ENCODE data around the gene SCN1B.

SCN1B gene

DNA sequence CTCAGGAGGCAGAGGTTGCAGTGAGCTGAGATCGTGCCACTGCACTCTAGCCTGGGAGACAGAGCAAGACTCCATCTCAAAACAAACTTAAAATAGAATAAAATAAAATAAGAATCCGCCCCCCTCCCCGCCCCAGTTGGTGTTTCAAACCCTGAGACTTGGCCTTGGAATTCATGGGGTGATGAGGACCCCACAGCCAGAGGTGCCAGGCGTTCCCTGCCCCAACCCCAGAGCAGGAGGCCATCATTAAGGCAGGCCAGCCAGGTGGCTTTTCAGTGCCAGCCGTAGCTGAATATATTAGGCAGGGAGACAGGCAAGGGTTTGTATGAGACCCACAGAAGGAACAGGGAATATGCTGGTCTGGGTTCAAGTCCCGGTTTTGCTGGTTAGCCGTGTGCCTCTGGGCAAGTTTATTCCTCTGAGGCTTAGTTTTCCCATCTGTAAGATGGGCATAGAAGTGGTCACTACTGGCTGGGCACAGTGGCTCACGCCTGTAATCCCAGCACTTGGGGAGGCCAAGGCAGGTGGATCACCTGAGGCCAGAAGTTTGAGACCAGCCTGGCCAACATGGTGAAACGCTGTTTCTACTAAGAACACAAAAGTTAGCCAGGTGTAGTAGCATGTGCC, 23.5 kb downstream of the SCN1B start:
- DNase-seq (ENCODE audit: low read depth), result no peak

DNA sequence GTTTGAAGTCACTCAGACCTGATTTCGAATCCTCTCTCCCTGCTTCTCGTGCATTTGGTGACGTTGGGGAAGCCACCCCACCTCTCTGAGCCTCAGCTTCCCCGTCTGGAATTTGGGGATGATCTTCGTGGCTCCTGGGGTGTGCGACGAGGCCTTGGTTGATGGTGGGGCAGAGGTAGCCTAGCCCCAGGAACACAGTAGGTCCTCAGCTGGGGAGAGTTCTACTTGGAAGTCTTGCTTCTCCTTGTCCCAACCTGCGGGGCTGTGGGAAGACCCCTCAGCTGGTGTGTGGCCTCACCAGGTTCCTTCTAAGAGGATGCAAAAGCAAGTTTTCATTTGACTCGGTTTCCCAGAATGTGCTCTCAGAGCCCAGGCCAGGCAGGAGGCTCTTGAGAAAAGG, 24.4 kb downstream of the SCN1B start:
- no peak for DNase-seq (ENCODE audit: low read depth)

DNA sequence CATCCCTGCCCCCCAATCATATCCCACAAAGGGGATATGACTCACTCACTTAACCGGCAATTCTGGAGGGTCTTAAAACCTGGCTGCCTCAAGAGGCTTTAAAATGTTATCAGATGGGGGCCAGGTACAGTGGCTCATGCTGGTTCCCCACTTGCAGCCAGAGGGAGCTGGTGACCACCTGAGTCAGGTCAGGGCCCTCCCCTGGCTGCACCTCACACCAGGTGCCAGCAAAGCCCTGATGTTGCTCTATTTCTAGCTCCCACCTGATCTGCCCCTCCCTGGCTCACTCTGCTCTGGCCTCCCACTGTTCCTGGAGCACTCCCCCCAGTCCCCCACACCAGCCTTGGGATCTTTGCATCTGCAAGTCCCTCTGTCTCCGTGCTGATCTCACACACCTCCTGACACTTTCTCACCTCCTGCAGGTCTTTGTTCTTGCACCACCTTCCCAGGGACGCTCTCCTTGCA, 25.5 kb downstream of the SCN1B start:
- DNase-seq (ENCODE audit: low read depth), result no peak

DNA sequence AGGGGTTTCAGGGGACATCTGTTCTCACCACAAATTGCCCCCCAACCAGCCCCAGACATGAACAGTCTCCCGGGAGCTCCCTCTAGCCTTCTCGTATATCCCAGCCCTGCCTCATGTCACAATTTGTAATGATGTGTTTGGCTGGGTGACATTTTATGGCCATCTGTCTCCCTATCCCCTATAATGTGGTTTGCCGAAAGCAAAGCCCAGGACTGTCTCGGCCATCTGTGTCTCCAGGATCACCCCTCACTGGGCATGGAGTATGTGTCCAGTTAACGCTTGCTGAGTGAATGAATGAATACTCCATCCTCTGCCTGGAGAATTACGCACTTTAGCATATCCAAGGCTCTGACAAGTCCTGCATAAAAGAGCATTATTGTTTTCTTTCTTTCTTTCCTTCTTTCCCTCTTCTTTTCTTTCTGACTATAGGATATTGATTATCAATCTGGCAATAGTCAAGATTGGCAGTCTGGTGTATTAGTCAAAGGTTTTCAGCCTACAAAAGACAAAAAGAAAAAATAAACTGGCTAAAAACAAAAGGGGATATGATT, 26.3 kb downstream of the SCN1B start:
- no peak for DNase-seq (ENCODE audit: low read depth)

DNA sequence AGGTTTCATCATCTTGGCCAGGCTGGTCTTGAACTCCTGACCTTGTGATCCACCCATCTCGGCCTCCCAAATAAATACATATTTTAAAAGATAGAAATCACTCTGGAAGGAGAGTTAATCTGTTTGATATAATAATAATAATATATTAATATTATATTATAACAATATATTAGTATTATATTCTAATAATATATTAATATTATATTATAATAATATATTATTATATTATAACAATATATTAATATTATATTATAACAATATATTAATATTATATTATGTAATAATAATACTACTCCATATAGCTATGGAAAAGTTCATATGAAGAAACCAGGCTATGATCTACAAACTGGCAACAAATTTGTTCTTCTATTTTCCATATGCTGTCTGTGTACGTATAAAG, 28.1 kb downstream of the SCN1B start:
- DNase-seq (ENCODE audit: low read depth), result no peak

DNA sequence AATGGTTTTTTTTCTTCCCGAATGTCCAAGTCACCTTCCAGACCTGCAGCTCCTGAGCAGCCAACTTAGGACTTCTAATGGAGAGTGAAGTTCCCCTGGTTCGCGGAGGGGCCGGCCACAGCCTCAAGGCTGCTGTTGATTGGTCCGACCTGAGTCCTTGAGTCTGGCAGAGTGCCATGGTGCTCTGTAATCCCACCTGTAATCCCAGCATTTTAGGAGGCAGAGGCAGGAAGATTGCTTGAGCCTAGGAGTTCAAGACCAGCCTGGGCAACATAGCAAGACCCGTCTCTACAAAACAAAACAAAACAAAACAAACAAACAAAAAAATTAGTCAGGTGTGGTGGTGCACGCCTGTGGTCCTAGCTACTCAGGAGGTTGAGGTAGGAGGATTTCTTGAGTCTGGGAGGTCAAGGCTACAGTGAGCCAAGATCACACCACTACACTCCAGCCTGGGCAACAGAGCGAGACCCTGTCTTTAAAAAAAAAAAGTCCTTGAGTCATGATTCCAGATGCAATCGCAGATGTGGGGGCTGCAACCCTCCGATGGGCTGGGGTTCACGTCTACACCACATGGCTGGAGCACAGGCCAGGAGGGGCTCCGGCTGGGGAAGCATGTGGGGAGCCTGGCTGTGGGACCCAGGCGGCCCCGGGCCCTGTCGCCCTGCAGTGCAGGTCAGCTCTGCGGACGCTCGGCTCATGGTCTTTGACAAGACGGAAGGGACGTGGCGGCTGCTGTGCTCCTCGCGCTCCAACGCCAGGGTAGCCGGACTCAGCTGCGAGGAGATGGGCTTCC, 28.9 kb downstream of the SCN1B start:
- DNase-seq (ENCODE audit: low read depth), result no peak

DNA sequence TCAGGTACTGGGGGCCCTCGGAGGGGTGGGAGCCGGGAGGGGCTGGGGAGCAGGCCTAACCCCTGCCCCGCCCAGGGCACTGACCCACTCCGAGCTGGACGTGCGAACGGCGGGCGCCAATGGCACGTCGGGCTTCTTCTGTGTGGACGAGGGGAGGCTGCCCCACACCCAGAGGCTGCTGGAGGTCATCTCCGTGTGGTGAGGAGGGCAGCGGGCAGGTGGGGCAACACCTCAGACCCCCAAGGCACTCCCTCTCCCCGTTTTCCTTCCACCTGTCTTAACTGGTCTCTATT, 29.5 kb downstream of the SCN1B start:
- DNase-seq (ENCODE audit: low read depth), result no peak

DNA sequence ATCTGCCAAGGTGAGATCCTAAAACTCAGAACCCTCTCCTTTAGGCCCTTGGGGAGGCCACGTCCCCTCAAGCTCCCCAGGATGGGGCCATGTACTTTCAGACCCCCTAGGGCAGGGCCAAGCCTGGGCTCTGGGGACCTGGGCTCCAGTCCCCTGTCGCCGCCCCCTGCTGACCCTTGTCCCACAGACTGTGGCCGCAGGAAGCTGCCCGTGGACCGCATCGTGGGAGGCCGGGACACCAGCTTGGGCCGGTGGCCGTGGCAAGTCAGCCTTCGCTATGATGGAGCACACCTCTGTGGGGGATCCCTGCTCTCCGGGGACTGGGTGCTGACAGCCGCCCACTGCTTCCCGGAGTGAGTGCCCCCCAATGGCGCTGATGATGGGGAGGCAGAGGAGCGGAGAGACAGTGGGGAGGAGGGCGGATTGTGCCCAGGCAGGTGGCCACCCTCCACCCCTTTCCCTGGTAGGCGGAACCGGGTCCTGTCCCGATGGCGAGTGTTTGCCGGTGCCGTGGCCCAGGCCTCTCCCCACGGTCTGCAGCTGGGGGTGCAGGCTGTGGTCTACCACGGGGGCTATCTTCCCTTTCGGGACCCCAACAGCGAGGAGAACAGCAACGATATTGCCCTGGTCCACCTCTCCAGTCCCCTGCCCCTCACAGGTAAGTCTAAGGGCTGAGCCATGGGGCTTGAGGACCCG, 30.0 kb downstream of the SCN1B start:
- no peak for DNase-seq (ENCODE audit: low read depth)

DNA sequence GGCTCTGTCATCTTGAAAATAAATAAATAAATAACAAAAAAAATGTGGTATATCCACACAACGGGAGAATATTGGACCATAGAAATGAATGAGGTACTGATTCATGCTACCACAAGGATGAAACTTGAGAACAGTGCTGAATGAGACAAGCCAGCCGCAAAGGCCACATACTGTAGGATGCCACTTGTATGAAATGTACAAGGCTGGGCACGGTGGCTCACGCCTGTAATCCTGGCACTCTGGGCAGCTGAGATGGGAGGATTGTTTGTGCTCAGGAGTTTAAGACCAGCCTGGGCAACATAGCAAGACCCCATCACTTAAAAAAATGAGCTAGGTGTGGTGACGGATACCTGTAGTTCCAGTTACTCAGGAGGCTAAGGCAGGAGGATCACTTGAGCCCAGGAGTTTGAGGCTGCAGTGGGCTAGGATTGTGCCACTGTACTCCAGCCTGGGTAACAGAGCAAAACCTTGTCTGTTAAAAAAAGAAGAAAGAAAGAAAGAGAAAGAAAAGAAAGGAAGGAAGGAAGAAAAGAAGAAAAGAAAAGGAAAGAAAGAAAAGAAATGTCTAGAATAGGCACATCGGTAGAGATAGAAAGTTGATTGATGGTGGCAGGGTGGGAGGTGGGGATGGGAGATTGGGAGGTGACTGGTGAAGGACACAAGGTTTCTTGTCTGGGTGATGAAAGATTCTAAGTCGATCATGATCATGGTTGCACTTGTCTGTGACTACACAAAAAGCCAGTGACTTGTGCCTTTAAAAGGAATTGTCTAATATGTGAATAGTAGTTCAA, 31.5 kb downstream of the SCN1B start:
- DNase-seq (ENCODE audit: low read depth), result no peak

GRCh38 chr19:35062942-35063341, 32.7 kb downstream of the SCN1B start:
- no peak for DNase-seq (ENCODE audit: low read depth)

DNA sequence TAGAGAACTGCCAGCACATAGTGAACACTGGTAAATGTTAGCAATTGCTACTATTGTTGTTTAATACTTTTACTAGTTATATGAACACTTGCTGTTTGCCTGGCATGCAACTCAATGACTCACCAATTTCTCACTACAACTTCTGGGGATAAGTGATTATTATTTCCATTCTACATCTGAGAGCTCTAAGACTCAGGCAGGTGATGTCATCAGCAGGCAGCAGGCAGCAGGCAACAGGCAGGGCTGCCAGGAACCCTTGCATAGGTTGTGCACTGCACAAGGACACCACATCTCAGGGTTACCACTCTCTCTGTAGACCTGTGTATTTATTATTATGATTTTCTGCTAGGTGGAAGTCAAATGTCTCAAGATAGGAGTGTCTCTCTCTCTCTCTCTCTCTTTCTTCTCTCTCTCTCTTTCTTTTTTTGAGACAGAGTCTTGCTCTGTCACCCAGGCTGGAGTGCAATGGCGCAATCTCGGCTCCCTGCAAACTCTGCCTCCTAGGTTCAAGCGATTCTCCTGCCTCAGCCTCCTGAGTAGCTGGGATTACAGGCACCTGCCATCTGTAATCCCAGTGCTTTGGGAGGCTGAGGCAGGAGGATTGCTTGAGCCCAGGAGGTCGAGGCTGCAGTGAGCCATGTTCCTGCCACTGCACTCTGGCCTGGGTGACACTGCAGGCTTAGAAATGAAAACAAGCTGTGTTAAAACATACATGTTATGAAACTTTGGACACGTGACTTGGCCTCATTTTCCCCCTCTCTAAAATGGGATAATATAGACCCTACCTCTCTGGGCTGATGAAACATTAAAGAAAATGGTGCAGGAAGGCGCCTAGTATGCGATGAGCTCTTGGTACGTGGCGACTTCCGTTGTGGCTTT, 33.9 kb downstream of the SCN1B start:
- no peak for DNase-seq (ENCODE audit: low read depth)

GRCh38 chr19:35065574-35065973, 35.3 kb downstream of the SCN1B start:
- DNase-seq (ENCODE audit: low read depth), result no peak

DNA sequence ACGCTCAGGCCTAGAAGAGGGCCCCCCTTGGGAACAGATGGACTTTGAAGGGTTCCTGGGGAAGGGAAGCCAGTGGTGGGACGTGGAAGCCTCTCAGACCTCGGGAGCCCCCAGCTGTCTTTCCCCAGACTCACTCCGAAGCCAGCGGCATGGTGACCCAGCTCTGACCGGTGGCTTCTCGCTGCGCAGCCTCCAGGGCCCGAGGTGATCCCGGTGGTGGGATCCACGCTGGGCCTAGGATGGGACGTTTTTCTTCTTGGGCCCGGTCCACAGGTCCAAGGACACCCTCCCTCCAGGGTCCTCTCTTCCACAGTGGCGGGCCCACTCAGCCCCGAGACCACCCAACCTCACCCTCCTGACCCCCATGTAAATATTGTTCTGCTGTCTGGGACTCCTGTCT, 35.9 kb downstream of the SCN1B start:
- DNase-seq (ENCODE audit: low read depth), result no peak

DNA sequence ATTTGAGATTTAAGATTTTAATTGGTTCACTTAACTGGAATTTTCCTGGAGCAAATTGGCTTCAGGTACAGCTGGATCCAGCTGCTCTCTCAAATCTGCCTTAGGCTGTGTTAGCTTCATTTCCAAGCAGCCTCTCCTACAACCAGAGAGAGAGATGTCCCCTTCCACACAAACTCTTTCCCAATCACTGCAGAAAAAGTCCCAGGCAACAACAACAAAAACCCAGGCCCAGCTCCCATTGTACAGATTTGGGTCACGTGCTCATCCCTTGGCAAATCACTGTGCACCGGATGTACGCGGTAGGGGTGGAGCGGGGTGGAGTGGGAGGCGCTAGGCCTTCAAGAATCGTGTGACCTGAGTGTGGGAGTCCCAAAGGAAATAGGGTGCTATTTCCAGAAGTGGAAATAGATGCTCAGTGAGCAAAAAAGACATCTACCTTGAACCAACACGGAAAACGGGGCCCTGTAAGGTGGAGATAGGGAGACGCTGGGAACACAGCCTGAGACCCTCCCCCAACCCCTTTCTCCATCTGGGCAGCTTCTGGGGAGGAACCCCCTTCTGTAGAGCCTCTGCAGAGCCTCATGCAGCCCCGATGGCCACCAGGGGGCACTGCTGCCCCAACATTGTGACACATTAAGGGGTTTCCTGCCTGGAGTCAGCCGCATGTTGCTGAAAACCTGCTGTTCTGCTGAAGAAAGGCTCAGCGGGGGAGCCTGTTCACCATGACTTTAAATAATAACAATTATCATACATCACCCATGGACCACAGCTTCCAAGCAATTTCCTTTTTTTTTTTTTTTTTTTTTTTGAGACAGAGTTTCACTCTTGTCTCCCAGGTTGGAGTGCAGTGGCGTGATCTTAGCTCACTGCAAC, 36.7 kb downstream of the SCN1B start:
- DNase-seq (ENCODE audit: low read depth), result peak; percentile 78

DNA sequence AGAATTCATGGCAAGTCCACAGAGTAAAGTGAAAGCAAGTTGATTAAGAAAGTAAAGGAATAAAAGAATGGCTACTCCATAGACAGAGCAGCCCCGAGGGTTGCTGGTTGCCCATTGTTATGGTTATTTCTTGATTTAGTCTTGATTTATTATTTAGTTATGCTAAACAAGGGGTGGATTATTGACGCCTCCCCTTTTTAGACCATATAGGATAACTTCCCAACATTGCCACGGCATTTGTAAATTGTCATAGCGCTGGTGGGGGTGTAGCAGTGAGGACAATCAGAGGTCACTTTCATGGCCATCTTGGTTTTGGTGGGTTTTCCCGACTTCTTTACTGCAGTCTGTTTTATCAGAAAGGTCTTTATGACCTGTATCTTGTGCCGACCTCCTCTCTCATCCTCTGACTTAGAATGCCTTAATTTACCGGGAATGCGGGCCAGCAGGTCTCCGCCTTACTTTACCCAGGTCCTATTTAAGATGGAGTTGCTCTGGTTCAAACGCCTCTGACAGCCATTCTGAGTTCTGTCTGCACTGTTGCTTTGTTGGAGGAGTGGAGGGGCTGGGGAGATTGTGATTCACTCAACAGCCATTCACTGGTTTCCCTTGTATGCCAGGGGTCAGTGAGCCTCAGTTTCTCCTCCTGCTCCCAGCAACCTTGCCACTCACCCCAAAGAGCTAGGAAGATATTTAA, 38.8 kb downstream of the SCN1B start:
- DNase-seq (ENCODE audit: low read depth), result no peak

GRCh38 chr19:35069696-35070095, 39.4 kb downstream of the SCN1B start:
- no peak for DNase-seq (ENCODE audit: low read depth)

GRCh38 chr19:35070471-35070870, 40.2 kb downstream of the SCN1B start:
- DNase-seq (ENCODE audit: low read depth), result no peak

DNA sequence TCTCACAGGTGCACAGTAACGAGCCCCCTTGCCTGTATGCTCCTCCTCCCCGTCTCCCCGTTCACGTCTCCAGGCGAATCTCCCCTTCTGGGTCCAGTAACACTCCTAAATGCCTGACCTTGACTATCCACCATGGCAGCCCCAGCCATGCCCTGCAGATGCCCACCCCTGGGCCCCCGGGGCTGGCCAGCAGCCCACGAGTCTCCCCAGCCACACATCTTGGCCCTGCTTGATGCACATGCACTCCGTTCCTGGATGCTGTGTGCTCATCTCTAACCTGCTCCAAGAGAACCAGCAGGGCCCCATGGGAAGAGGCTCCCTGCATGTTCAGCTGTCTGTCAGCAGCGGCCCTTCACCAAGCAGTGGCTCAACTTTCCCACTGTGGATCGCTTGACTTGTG, 43.2 kb downstream of the SCN1B start:
- DNase-seq (ENCODE audit: low read depth), result no peak

DNA sequence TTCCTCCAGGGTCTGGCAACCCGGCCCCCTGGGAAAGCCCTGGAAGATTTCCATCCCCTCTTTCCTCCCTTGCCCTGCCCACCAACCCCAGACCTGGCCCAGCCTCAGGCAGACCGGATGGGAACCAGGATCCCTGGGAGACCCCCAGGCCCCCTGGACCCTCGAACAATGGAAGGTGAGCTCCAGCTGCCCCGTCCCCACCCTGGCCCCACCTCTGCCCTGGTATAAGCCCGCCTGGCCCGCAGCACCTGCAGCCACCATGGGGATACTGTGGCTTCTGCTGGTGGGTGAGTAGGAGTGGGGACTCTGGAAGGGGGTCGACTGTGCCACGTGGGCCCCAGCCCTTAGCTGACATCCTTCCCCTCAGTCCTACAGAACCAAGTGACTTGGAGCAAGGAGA, 43.7 kb downstream of the SCN1B start:
- DNase-seq (ENCODE audit: low read depth), result no peak

Measured in fibroblast of the conjunctiva (primary cell).